Measurements from ENCODE around the gene CMKLR1. TPM values are rescaled to one million over a fixed set of nuclear protein-coding genes. Genes with fewer than 3 reads are reported as not detected.

CMKLR1 gene
- total RNA-seq, 1 experiment from 2014 or later, result 0.66 TPM

DNA sequence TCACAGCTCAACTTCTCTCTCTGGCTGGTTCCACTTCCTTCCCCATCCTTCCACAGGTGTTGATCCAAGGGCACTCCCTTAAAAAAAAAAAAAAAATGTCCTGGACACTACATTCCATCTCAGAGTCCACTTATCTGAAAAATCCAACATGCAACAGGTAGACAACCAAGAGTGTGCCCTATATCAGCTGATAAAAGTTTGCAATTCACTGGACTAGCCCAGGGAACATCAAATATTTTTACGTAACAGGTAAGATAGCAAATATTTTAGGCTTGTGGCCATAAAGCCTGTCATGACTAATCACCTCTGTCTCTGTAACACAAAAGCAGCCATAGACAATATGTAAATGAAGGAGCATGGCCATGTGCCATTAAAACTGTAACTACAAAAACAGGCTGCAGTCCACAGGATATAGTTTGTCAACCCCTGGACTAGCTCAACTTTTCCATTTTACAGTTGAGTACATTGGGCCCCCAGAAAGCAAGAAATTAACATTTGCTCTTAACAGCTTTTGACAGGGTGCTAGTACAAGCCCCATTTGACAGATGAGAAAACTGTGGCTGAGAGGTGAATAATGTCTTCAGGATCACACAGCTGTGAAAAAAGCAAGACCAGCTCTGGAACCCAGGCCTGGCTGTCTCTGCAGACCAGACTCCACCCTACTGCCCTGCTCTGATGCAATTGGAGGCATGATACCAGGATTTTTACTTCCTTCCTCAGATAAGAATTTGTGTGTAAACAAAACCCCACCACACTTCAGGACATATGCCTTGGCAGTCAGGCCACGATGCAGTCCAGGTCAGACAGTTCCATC is 68.9 kb downstream of the CMKLR1 start:
- Histone ChIP-seq H3K27ac (ENCODE audit: insufficient read length, low read depth, low read length) (no peak overlapping the region), H3T11ph (ENCODE audit: low read length) (no peak overlapping the region), H2BK5ac (ENCODE audit: insufficient read length, low read length) (no peak overlapping the region), H3K23me2 (ENCODE audit: insufficient read length, low read depth, low read length, poor library complexity, severe bottlenecking) (no peaks in the 10 kb centered on the region), H3K4me2 (ENCODE audit: insufficient read depth, insufficient read length, low read length) (no peak overlapping the region), H4K20me1 (ENCODE audit: control insufficient read depth, insufficient read depth, insufficient read length) (no peaks in the 10 kb centered on the region), H3K23ac (ENCODE audit: insufficient read length, low read depth, low read length) (no peak overlapping the region), H2AK5ac (ENCODE audit: insufficient read length, low read length) (no peak overlapping the region), H3K79me1 (ENCODE audit: insufficient read depth, low read depth, low read length, poor library complexity, severe bottlenecking) (no peaks in the 10 kb centered on the region), H3K27me3 (ENCODE audit: insufficient read depth, low read length) (no peaks in the 10 kb centered on the region), H2BK15ac (ENCODE audit: low read depth, low read length) (no peak overlapping the region), H4K5ac (ENCODE audit: insufficient read length, low read depth, low read length) (no peak overlapping the region), H4K91ac (ENCODE audit: insufficient read length, low read depth, low read length) (no peak overlapping the region), H2BK20ac (ENCODE audit: low read depth, low read length, poor library complexity, severe bottlenecking) (no peak overlapping the region), H3K4me1 (ENCODE audit: insufficient read depth, low read length) (no peaks in the 10 kb centered on the region), H3K9ac (ENCODE audit: extremely low read depth, insufficient read length, low read length) (no peak overlapping the region), H3K4ac (ENCODE audit: low read depth, low read length) (no peak overlapping the region), H3K14ac (ENCODE audit: insufficient read depth, low read length) (no peak overlapping the region), H2BK12ac (ENCODE audit: insufficient read length, low read depth, low read length) (no peak overlapping the region), H3K79me2 (ENCODE audit: insufficient read depth, low read length) (no peaks in the 10 kb centered on the region), H2AFZ (ENCODE audit: low read length) (no peak overlapping the region), H3K9me3 (ENCODE audit: control insufficient read depth, low read depth, low read length) (no peaks in the 10 kb centered on the region), H3K56ac (ENCODE audit: insufficient read length, low read depth, low read length) (no peak overlapping the region), H4K8ac (replicated peaks; ENCODE audit: insufficient read length, low read depth, low read length) (no peak overlapping the region), H2BK120ac (ENCODE audit: low read depth, low read length, poor library complexity, severe bottlenecking) (no peak overlapping the region), H3K18ac (ENCODE audit: insufficient read length, low read depth, low read length) (no peak overlapping the region)
- Mint-ChIP-seq H3K27ac (no peak overlapping the region; a peak in 1 of 7 replicates), H3K4me1 (peaks cover 9 to 13% of the 10 kb centered on the region in 2 experiments), H3K9me3 (no peaks in the 10 kb centered on the region), H3K4me3 (no peak overlapping the region; a peak in 1 of 5 replicates), H3K27me3 (ENCODE audit: low read depth) (peaks cover 2% of the 10 kb centered on the region; the same call in 1 of the 2 replicates), H3K36me3 (ENCODE audit: insufficient read depth in 1 of 3, low read depth in 3 of 3) (no peaks in the 10 kb centered on the region)
- DNase-seq, result no peak
- no CpG with 5 or more reads among the region's 2 CpGs for WGBS (ENCODE audit: extremely low coverage, insufficient read length, low lambda C conversion rate)
- TF ChIP-seq, protein P1, sequence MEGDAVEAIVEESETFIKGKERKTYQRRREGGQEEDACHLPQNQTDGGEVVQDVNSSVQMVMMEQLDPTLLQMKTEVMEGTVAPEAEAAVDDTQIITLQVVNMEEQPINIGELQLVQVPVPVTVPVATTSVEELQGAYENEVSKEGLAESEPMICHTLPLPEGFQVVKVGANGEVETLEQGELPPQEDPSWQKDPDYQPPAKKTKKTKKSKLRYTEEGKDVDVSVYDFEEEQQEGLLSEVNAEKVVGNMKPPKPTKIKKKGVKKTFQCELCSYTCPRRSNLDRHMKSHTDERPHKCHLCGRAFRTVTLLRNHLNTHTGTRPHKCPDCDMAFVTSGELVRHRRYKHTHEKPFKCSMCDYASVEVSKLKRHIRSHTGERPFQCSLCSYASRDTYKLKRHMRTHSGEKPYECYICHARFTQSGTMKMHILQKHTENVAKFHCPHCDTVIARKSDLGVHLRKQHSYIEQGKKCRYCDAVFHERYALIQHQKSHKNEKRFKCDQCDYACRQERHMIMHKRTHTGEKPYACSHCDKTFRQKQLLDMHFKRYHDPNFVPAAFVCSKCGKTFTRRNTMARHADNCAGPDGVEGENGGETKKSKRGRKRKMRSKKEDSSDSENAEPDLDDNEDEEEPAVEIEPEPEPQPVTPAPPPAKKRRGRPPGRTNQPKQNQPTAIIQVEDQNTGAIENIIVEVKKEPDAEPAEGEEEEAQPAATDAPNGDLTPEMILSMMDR (conservative IDR thresholded peaks at IDR 0.05), result no peak

Data from H9 (cell line).